Fibroblast of lung (primary cell): ENCODE measurements around the gene BORCS6. TPM values are rescaled to one million over a fixed set of nuclear protein-coding genes. Genes with fewer than 3 reads are reported as not detected.
A peak's percentile ranks its signal among the peaks of the same experiment; 100 is the strongest.

ENCODE experiments used
- DNase-seq, 2 donors: peaks; one replicate each; pipeline versions ENCODE4 v3.0.0 to v3.0.0-alpha.2; 2010; ENCODE audit warnings: low read depth in 2 of 2
- H2AFZ ChIP-seq: 2 replicates; pipeline ENCODE4 v1.5.1; 2012; ENCODE audit warnings: low read length, control low read depth, inconsistent platforms
- H3K27ac ChIP-seq: 2 replicates; pipeline ENCODE4 v1.5.1; 2011; ENCODE audit warnings: low read length, control low read depth; ENCODE audit not compliant: insufficient read depth
- H3K27me3 ChIP-seq: 2 replicates; pipeline ENCODE4 v1.5.1; 2011; ENCODE audit warnings: mild to moderate bottlenecking, low read length; ENCODE audit not compliant: control insufficient read depth, insufficient read depth
- H3K36me3 ChIP-seq: 2 replicates; pipeline ENCODE4 v1.5.1; 2011; ENCODE audit warnings: low read length; ENCODE audit not compliant: control insufficient read depth, insufficient read depth
- H3K4me1 ChIP-seq: 2 replicates; pipeline ENCODE4 v1.5.1; 2011; ENCODE audit warnings: low read length; ENCODE audit not compliant: control insufficient read depth, insufficient read depth; ENCODE audit errors: extremely low read depth
- H3K4me2 ChIP-seq: 2 replicates; pipeline ENCODE4 v1.5.1; 2011; ENCODE audit warnings: low read length, control low read depth; ENCODE audit not compliant: insufficient read depth; ENCODE audit errors: extremely low read depth
- H3K4me3 ChIP-seq, 4 experiments: fragments of 200-600 bp in 1 of 4; sonication (generic) in 1 of 4; replicated peaks in 1 of 4; 2 replicates each; pipeline ENCODE4 v1.5.1; 2011 to 2016; ENCODE audit warnings: low read length in 4 of 4, low read depth in 3 of 4, mild to moderate bottlenecking in 3 of 4, control low read depth in 2 of 4, inconsistent platforms in 1 of 4, mixed read lengths in 1 of 4; ENCODE audit not compliant: insufficient read depth in 1 of 4; ENCODE audit errors: control extremely low read depth in 1 of 4
- H3K79me2 ChIP-seq: 2 replicates; pipeline ENCODE4 v1.5.1; 2012; ENCODE audit warnings: mild to moderate bottlenecking, low read length, inconsistent platforms; ENCODE audit not compliant: control insufficient read depth, insufficient read depth
- H3K9ac ChIP-seq: 2 replicates; pipeline ENCODE4 v1.5.1; 2011; ENCODE audit warnings: mild to moderate bottlenecking, low read length, control low read depth; ENCODE audit not compliant: insufficient read depth
- H3K9me3 ChIP-seq: 2 replicates; pipeline ENCODE4 v1.5.1; 2012; ENCODE audit warnings: low read depth, low read length; ENCODE audit not compliant: control insufficient read depth, insufficient read depth
- H4K20me1 ChIP-seq: 2 replicates; pipeline ENCODE4 v1.5.1; 2011; ENCODE audit warnings: low read length; ENCODE audit not compliant: control insufficient read depth, insufficient read depth; ENCODE audit errors: extremely low read depth
- CTCF ChIP-seq, 2 donors: IDR thresholded peaks in 1 of 2; conservative IDR thresholded peaks in 1 of 2; 1 replicate in 1 of 2; 2 replicates in 1 of 2; pipeline ENCODE4 v1.5.1; 2011 to 2012; ENCODE audit warnings: low read length in 2 of 2, control low read depth in 1 of 2, inconsistent platforms in 1 of 2, low read depth in 1 of 2, mild to moderate bottlenecking in 1 of 2
- EZH2 ChIP-seq: IDR thresholded peaks from 2 replicates; pipeline ENCODE4 v1.5.1; 2012; ENCODE audit warnings: low read length, control low read depth, mild to moderate bottlenecking; ENCODE audit errors: missing control alignments
- polyA plus RNA-seq, 2 donors: library from polyadenylated mRNA; depleted of rRNA in 1 of 2; stranded (reverse) in 1 of 2; unstranded in 1 of 2; fragments of >200 nt; gene quantifications; 2 replicates each; pipeline ENCODE4 v1.2.1, GENCODE V29; 2011 to 2012; ENCODE audit warnings: missing spikeins in 1 of 2
- total RNA-seq: library from RNA; depleted of rRNA; stranded (reverse); fragments of >200 nt; gene quantifications from 2 replicates; pipeline ENCODE4 v1.2.1, GENCODE V29; 2014

Gene BORCS6
- total and polyA plus RNA-seq, 2 donors (not counting 1 experiment from before 2014, with no cell fraction given) = 2.9 to 11.4 TPM

DNA sequence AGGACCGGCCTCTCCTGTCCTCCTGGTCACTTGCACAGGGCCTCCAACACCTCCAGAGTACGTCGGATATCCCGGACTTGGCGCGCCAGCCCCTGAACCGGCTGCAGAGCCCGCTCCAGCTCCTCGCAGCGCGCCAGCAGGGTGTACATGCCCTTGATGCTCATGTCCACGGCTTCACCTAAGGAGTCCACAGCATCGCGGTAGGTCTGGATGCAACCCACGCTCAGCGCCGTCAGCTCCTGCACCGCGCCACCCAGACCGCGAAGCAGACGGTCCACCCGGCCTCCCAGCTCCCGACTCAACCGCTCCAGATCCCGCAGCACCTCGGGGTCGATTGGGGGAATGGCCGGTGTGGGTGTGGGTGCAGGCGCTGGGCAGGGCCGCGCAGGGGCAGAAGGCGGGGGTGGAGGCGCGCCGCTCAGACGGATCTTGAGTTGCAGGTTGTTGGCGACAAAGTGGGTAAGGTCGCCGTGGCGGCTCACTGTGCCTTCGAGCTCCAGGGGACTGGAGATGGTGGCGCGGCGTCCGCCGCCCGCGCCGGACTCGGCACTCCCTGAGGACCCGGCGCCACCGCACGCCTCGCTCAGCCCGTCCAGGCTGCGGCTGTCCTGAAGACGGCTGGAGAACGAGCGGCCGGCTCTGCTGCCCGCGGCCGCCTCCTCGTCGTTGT is 804 bp downstream of the BORCS6 start:
- H3K36me3 ChIP-seq = no peaks in the 10 kb centered on the region
- no peaks in the 10 kb centered on the region for H3K9me3 ChIP-seq
- H4K20me1 ChIP-seq = peaks cover 2% of the 10 kb centered on the region
- peak overlapping the region; percentile 61 for H3K27ac ChIP-seq
- H3K4me3 ChIP-seq = peak overlapping the region; percentile 66 to 84 (median 73)
- TF ChIP-seq CTCF (conservative IDR thresholded peaks at IDR 0.05 in 1 of 2, IDR thresholded peaks at IDR 0.05 in 1 of 2; ENCODE audit: low read depth in 1 of 2, low read length in 2 of 2) (no peak), EZH2 (no peak)
- peak overlapping the region; percentile 98 for H3K4me2 ChIP-seq
- no peaks in the 10 kb centered on the region for H3K27me3 ChIP-seq
- H2AFZ ChIP-seq = peak overlapping the region; percentile 57
- peak; percentile 10 to 24 for DNase-seq
- H3K9ac ChIP-seq = peak overlapping the region; percentile 57
- H3K4me1 ChIP-seq = peaks cover 13% of the 10 kb centered on the region
- H3K79me2 ChIP-seq = peaks cover 15% of the 10 kb centered on the region

GRCh38 chr17:8188263-8188839 is 1.6 kb downstream of the BORCS6 start:
- peak overlapping the region; percentile 66 to 84 (median 73) for H3K4me3 ChIP-seq
- H3K9me3 ChIP-seq = no peaks in the 10 kb centered on the region
- no peaks in the 10 kb centered on the region for H3K36me3 ChIP-seq
- H3K4me1 ChIP-seq = peaks cover 13% of the 10 kb centered on the region
- peaks cover 15% of the 10 kb centered on the region for H3K79me2 ChIP-seq
- TF ChIP-seq EZH2 (no peak), CTCF (conservative IDR thresholded peaks at IDR 0.05 in 1 of 2, IDR thresholded peaks at IDR 0.05 in 1 of 2; ENCODE audit: low read depth in 1 of 2, low read length in 2 of 2) (no peak)
- H3K27me3 ChIP-seq = no peaks in the 10 kb centered on the region
- H2AFZ ChIP-seq = no peak overlapping the region
- H3K4me2 ChIP-seq = peak overlapping the region; percentile 98
- H4K20me1 ChIP-seq = peaks cover 2% of the 10 kb centered on the region
- no peak for DNase-seq
- H3K9ac ChIP-seq = peak overlapping the region; percentile 37
- H3K27ac ChIP-seq = peak overlapping the region; percentile 61

GRCh38 chr17:8187517-8188262 is 2.3 kb downstream of the BORCS6 start:
- TF ChIP-seq CTCF (conservative IDR thresholded peaks at IDR 0.05 in 1 of 2, IDR thresholded peaks at IDR 0.05 in 1 of 2; ENCODE audit: low read depth in 1 of 2, low read length in 2 of 2) (no peak), EZH2 (no peak)
- Histone ChIP-seq H3K4me3 (peak overlapping the region; percentile 66 to 97 (median 82)), H3K9me3 (no peaks in the 10 kb centered on the region), H3K4me2 (peak overlapping the region; percentile 98), H3K36me3 (no peaks in the 10 kb centered on the region), H3K27ac (peak overlapping the region; percentile 78), H2AFZ (no peak overlapping the region), H3K4me1 (peaks cover 13% of the 10 kb centered on the region), H3K27me3 (no peaks in the 10 kb centered on the region), H3K9ac (peak overlapping the region; percentile 37), H4K20me1 (peaks cover 2% of the 10 kb centered on the region), H3K79me2 (peaks cover 15% of the 10 kb centered on the region)
- DNase-seq = peak; percentile 99 to 100
